Thoracic aorta (tissue), 2 donors: ENCODE data around the gene ELAVL2. TPM values are rescaled to one million over a fixed set of nuclear protein-coding genes. Genes with fewer than 3 reads are reported as not detected.

Experiments
- ATAC-seq: fragments of 150-250 bp; one replicate; pipeline ENCODE4 v1.8.0; 2017; ENCODE audit warnings: low read depth; ENCODE audit not compliant: insufficient number of reproducible peaks, low FRiP score
- DNase-seq: peaks from one replicate; pipeline ENCODE4 v3.0.0-alpha.2; 2020; ENCODE audit warnings: low spot score
- H3K27ac ChIP-seq, 2 donors: fragments of 200-600 bp; sonication (generic); 1 replicate in 1 of 2; 2 replicates in 1 of 2; pipeline ENCODE4 v1.5.1; 2016; ENCODE audit warnings: mild to moderate bottlenecking in 2 of 2, moderate library complexity in 2 of 2
- H3K27me3 ChIP-seq: fragments of 200-600 bp; sonication (generic); replicated peaks from 2 replicates; pipeline ENCODE4 v1.6.0; 2016; ENCODE audit warnings: mild to moderate bottlenecking; ENCODE audit not compliant: insufficient read depth
- H3K36me3 ChIP-seq: fragments of 200-600 bp; sonication (generic); one replicate; pipeline ENCODE4 v1.5.1; 2016
- H3K4me1 ChIP-seq, 2 donors: fragments of 200-600 bp; sonication (generic); 1 replicate in 1 of 2; 2 replicates in 1 of 2; pipeline versions ENCODE4 v1.5.1 to v1.6.0; 2016; ENCODE audit warnings: low read depth in 2 of 2, mild to moderate bottlenecking in 1 of 2; ENCODE audit not compliant: control insufficient read depth in 1 of 2
- H3K4me3 ChIP-seq: fragments of 200-600 bp; sonication (generic); 2 replicates; pipeline ENCODE4 v1.5.1; 2016; ENCODE audit warnings: mild to moderate bottlenecking
- H3K9me3 ChIP-seq: fragments of 200-600 bp; sonication (generic); 2 replicates; pipeline ENCODE4 v1.5.1; 2016
- total RNA-seq, 2 donors: library from RNA; depleted of rRNA; stranded (reverse); fragments of >200 nt; gene quantifications; one replicate each; pipeline versions ENCODE4 v1.1.0 to v1.2.3, GENCODE V29; 2016
- TF ChIP-seq, protein P1 (sequence below): fragments of 200-600 bp; sonication (generic); IDR thresholded peaks from one replicate; pipeline ENCODE4 v1.5.1; 2019; ENCODE audit warnings: antibody characterized with exemption

The ELAVL2 gene
- total RNA-seq, 2 donors from 2014 or later: not detected

DNA sequence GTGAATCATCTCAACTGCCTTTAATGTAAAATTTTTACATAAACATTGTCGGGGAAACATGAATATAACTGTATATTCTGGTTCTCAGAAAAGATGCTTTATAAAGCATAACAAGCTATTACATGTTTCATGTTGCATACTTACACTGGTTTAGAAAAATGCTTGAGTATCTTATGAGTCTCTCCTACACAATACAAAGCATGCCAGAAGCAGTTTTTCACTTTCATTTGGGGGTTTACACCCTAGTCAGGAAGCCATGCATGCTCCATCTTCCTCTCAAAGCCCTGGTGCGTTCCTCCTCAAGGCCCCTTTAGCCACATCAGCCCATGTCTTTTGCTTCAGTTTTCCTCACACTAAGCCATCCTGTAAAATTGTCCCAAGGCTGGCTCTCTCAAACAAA lies 22.8 kb downstream of the ELAVL2 start:
- ATAC-seq (no peak), DNase-seq (no peak)
- no peaks in the 10 kb centered on the region for H3K27me3 ChIP-seq
- no peaks in the 10 kb centered on the region for H3K36me3 ChIP-seq
- TF ChIP-seq, protein P1, sequence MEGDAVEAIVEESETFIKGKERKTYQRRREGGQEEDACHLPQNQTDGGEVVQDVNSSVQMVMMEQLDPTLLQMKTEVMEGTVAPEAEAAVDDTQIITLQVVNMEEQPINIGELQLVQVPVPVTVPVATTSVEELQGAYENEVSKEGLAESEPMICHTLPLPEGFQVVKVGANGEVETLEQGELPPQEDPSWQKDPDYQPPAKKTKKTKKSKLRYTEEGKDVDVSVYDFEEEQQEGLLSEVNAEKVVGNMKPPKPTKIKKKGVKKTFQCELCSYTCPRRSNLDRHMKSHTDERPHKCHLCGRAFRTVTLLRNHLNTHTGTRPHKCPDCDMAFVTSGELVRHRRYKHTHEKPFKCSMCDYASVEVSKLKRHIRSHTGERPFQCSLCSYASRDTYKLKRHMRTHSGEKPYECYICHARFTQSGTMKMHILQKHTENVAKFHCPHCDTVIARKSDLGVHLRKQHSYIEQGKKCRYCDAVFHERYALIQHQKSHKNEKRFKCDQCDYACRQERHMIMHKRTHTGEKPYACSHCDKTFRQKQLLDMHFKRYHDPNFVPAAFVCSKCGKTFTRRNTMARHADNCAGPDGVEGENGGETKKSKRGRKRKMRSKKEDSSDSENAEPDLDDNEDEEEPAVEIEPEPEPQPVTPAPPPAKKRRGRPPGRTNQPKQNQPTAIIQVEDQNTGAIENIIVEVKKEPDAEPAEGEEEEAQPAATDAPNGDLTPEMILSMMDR: no peak
- no peak overlapping the region for H3K27ac ChIP-seq
- H3K4me1 ChIP-seq: no peaks in the 10 kb centered on the region
- no peak overlapping the region for H3K4me3 ChIP-seq
- no peaks in the 10 kb centered on the region for H3K9me3 ChIP-seq

DNA sequence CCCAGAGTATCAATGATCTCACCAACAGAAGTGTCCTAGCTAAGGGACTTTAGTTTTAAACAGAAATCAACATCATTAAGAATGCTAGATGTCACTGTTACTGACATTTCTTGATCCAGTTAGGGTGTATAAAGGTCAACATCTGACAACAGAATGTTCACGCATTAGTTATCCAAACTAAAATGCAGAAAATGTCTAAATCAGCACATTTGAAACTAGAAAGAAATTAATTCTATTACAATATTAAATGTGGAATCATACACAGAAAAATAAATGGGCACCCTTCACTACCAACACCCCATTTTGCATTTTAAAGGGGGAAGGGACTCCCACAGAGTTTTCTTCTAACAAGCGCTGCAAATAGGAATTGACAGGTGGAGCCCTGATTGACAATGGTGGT lies 24.5 kb downstream of the ELAVL2 start:
- TF ChIP-seq, protein P1: no peak
- Histone ChIP-seq H3K36me3 (no peaks in the 10 kb centered on the region), H3K4me1 (no peaks in the 10 kb centered on the region), H3K9me3 (no peaks in the 10 kb centered on the region), H3K4me3 (no peak overlapping the region), H3K27ac (no peak overlapping the region), H3K27me3 (no peaks in the 10 kb centered on the region)
- no peak for ATAC-seq
- no peak for DNase-seq

DNA sequence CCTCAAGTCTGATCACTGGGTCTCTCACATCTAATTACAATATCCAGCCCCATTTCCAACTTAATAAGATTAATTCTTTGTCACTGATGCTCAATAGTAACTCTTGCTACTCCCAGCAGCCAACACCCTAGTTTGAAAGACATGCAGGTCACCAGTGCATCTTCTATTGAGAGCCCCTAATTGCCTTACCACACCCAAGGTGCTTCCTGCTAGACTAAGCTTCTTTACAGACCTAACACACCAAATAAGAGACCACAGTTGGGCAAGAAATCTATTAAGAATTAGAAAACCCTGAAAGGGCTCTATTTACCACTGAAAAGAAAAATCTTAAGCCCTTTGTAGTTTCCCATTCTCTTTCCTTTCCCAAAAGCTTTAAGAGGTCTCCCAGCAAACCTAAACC lies 26.5 kb downstream of the ELAVL2 start:
- TF ChIP-seq, protein P1: no peak
- H3K4me3 ChIP-seq: no peak overlapping the region
- no peak overlapping the region for H3K27ac ChIP-seq
- H3K4me1 ChIP-seq: no peaks in the 10 kb centered on the region
- no peak for DNase-seq
- H3K36me3 ChIP-seq: no peaks in the 10 kb centered on the region
- ATAC-seq: no peak
- H3K27me3 ChIP-seq: no peaks in the 10 kb centered on the region
- H3K9me3 ChIP-seq: no peaks in the 10 kb centered on the region

DNA sequence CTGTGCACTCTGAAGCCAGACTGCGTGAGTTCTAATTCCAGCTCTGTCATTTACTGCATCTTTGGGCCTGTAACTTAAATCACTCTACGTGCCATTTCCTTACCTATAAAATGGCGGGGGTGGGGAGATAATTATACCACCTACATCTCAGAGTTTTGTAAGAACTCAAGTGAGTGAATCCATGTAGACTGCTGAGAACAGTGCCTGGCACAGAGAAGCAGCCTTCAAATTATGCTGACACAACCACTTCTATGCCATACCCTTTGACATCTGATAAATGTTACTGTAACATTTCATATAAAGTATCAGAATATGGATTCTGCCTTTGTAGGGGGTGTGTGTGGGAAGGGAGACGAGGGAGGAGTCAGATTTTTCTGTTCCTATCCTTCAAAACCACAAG lies 27.7 kb downstream of the ELAVL2 start:
- TF ChIP-seq, protein P1: no peak
- ATAC-seq (no peak), DNase-seq (no peak)
- no peak overlapping the region for H3K27ac ChIP-seq
- no peaks in the 10 kb centered on the region for H3K9me3 ChIP-seq
- H3K4me3 ChIP-seq: no peak overlapping the region
- H3K4me1 ChIP-seq: no peaks in the 10 kb centered on the region
- no peaks in the 10 kb centered on the region for H3K27me3 ChIP-seq
- H3K36me3 ChIP-seq: no peaks in the 10 kb centered on the region

DNA sequence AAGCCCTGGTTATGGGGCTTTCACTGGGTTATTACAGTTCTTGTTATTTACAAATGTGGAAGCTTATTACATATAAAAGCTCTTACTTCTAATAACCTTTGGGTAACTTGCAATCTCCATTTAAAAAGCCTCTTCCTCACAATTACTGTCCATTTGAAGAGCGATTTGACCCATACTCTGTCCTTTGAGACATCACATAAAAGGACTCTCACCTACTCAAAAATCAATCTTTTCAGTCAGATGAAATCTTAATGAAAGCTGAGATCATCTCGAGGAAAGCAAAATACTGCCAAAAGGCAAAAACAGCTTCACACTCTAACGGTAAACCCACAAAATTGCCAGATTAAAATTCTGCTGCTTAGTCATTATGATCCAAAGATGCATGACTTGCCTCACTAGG lies 29.8 kb downstream of the ELAVL2 start:
- no peak for ATAC-seq
- Histone ChIP-seq H3K9me3 (no peaks in the 10 kb centered on the region), H3K36me3 (no peaks in the 10 kb centered on the region), H3K4me3 (no peak overlapping the region), H3K27ac (no peak overlapping the region), H3K27me3 (no peaks in the 10 kb centered on the region), H3K4me1 (no peaks in the 10 kb centered on the region)
- TF ChIP-seq, protein P1: no peak
- no peak for DNase-seq
